HG03457 (cell line): Measurements from ENCODE around the gene OXSR1.
"Not testable (repeated sequence)": the region's sequence is repeated elsewhere in the genome, so short reads cannot be mapped to it uniquely, and the experiment has no call there.

Experiments used
- ATAC-seq: cut with Tn5 transposase; IDR thresholded peaks from one replicate; pipeline ENCODE4 v1.9.1; 2021; ENCODE audit warnings: moderate number of reproducible peaks; ENCODE audit not compliant: unreplicated experiment

Gene OXSR1

DNA sequence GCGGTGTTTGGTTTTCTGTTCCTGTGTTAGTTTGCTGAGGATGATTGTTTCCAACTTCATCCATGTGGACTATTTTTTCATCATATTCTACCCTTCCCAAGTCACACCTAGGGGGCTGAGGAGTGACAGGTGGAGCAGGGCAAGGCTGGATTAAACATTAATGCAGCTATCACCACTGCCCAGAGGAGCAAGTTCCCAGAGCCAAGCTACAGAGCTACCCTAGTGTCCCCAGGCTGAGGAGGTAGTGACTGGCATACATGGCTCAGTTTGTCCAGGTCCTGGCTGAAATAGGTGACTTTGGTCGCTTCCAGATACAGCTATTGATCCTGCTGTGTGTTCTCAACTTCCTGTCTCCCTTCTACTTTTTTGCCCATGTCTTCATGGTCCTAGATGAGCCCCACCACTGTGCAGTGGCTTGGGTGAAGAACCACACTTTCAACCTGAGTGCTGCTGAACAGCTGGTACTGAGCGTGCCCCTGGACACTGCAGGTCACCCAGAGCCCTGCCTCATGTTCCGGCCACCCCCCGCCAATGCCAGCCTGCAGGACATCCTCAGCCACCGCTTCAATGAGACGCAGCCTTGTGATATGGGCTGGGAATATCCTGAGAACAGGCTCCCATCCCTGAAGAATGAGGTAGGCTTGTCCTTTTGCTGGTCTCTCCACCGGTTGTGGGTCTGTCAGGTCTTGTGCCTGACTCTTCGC lies 100.4 kb downstream of the OXSR1 start, which contains the start of gene SLC22A13:
Gene SLC22A13, plus strand, starts transcription at position 209 of the 704 bp plus-strand sequence. Its CDS starts 49 bp downstream, at position 258.
- ATAC-seq = no peak

DNA sequence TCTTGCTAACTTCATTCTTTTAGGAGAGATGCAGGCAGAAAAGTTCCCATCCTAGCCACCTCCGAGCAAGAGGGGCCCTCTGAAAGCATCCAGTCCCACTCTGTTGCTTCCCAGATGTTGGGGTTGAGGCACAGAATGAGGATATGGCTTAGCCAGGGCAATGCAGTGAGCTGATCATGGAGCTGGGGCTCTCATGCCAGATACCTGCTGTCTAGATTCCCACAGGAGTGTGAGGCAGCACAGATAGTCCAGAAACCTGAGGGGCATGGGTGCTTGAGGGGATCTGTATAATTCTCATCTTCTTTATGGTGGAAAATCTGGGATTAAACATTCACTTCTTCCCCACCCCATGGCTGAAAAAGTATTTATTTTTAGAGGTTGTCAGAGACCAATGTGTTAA lies 101.5 kb downstream of the OXSR1 start:
- no peak for ATAC-seq

DNA sequence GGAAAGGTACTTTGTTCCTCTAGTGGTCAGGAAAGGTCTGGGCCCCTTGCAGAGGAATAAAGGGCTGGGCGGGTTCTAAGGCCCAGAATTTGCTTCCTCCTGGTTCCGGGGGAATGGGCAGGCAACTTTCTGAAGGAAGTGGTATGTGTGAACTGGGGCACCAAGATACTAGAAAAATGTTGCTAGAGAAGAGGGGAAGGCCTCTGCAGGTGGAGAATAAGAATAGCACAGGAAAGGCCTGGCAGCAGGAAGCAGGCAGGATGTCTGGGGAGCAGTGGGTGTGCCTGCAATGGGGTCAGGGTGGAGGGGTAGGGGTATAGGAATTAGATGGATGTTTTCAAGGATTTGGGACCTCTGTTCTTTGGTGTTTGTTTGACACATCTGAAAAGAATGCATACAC lies 102.3 kb downstream of the OXSR1 start:
- ATAC-seq = no peak

DNA sequence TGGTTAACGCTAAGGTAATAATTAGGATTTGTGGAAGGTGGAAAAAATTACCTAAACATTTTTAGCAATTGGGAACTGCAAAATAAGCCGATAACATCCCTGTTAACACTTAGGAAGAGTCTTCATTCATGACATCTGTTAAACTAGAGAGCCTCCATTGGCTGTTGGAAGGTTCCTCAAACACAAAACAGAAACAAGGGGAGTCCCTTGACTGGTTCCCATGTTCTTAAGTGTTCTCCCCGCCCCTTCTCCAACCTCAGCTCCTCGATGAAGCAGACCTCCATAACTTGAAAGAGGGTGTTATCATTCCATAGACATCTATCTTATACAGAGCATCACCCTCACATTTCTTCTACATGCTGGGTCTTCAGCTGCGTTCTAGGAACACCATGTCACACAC lies 102.8 kb downstream of the OXSR1 start:
- no peak for ATAC-seq

DNA sequence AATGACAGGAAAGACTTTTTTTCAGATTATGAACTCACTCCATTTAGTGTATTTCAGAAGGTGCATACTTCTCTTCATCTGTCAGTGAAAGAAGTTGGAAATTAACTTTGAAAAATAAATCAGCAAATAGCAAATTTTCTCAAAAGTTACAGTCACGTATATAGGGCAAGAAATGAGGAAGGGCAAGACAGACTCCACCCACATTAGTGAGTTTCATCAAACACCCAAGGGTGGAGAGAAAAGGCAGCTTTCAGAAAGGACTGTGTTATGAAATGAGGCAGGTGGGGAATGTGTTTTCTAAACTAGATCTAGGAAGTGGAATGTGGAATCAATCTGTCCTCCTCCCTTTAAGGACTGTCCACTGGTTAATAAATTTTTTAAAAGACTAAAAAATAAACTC lies 103.2 kb downstream of the OXSR1 start:
- no peak for ATAC-seq

DNA sequence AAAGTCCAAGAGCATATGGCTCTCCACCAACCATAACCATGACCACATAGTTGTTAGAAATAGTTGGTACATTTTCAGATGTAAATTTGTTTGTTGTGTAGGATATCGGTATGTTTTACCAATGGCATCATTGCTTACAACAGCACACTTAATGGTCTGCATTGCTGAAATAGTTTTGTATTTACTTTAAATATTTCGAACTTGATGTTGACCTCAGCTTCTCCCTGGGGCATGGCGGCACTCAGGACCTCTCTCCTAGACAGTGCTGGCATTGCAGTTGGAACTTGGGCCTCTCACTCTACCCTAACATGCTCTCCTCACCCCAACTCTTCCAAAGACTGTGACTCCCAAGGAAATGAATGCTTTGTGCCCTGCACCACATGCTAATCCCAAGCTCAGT lies 105.3 kb downstream of the OXSR1 start:
- no peak for ATAC-seq

DNA sequence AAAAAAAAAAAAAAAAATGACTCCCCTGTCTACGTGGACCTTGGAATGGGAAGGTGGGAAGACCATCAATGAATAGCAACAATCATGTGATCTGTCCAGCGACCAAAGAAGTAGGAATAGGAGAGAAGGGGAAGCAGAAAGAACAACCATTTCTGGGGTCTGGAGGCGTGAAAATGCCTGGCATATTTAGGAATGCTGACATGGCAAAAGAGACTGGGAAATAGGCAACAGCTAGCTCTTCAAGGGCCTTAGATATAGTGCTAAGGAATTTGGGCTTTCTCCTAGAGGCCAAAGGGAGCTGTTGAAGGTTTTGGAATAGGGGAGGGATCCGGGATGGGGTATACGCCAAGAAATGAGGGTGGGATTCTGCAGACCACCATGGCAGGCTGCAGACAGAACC lies 106.2 kb downstream of the OXSR1 start:
- no peak for ATAC-seq

DNA sequence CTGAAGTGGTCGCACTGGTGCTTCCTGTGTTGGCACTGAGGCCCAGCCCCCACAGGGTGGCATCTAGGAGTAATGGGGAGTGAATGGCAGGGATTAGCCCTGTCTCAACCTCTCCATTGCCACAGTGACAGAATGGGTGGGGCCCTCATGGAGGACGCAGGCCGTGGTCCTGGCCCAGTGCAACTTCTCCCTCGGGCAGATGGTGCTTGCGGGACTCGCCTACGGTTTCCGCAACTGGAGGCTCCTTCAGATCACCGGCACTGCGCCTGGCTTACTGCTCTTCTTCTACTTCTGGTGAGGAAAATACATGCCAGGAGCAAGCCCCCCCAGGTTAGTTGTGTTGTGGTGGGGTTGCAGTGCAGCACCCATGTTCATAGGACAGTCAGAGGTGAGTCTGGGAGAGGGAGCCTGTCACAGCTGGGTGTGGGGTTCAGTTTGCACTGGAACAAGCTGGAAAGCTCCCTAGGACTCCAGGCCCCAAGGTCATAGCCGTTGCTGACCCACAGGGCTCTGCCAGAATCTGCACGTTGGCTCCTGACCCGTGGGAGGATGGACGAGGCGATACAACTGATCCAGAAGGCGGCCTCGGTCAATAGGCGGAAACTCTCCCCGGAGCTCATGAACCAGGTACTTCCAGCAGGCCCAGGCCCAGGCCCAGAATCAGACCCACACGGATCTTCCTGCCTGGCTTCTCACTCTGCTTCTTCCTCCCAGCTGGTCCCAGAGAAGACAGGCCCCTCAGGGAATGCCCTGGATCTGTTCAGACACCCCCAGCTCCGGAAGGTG lies 109.7 kb downstream of the OXSR1 start:
- ATAC-seq = no peak

DNA sequence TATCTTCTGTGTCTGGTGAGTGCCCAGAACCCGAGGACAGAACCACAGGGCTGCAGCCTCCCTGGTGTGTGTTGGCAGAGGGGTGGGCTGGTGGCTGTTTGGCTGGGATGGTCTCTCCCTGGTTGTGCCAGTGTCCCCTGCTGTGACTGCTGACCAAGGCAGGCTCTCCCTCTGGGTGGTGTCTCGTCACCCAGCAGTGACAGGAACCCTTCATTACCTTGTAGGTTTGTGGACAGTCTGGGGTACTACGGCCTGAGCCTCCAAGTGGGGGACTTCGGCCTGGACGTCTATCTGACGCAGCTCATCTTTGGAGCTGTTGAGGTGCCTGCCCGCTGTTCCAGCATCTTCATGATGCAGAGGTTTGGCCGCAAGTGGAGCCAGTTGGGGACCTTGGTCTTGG lies 110.3 kb downstream of the OXSR1 start:
- ATAC-seq = no peak

DNA sequence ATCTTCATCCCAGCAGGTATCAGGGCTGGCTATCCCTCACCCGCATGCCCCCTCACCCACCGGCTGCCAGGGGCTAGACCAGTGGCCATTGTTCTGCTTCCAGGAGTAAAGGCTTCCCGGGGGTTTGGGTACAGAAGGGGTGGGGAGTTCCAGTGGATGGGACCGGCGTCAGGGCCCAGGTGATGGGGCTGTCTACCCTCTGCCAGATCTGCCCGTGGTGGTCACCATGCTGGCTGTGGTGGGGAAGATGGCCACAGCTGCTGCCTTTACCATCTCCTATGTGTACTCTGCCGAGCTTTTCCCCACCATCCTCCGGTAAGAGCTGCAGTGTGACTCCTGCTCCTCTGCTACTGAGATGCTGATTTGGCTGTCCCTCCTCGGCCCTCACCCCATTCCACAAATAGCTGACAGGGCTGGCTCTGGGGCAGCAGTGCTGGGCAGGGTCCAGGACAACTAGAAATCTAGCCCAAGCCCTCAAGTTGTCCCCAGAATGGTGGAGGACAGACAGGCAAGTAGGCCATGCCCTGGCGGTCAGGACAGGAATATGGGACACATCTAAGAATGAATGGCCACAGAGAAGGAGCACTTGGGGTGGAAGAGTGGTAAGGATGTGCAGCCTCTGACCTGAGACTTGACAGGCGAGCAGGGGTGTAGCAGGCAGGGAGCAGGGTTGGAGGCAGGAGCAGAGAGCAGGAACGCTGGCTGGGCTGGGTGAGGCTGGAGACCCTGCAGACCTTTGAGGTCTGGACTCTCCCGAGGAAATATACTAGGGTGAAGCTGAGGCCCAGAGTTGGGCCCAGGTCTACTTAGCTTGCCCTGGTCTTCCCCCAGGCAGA lies 111.0 kb downstream of the OXSR1 start:
- no peak for ATAC-seq

DNA sequence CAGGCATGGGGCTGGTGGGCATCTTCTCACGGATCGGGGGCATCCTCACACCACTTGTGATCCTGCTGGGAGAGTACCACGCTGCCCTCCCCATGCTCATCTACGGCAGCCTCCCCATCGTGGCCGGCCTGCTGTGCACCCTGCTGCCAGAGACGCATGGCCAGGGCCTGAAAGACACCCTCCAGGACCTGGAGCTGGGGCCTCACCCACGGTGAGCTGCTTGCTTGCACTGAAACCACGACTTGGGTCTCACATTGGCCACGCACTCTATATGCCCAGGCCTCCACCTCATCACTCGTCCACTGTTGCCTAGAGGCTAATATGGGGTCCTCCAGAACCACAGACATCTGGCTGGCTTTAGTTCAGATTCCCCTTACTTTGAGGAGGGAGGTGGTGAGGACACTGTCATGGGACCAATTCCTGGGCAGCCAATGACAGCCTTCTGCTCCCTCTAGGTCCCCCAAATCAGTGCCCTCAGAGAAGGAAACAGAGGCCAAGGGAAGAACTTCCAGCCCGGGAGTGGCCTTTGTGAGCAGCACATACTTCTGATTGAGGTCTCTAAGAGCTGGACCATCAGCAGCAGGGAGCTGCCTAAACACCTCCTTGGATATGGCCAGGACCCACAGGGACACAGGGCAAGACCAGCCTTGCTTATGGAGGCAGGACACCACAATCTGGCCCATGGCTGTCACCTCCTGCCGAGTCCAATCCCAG lies 111.7 kb downstream of the OXSR1 start:
- no peak for ATAC-seq

DNA sequence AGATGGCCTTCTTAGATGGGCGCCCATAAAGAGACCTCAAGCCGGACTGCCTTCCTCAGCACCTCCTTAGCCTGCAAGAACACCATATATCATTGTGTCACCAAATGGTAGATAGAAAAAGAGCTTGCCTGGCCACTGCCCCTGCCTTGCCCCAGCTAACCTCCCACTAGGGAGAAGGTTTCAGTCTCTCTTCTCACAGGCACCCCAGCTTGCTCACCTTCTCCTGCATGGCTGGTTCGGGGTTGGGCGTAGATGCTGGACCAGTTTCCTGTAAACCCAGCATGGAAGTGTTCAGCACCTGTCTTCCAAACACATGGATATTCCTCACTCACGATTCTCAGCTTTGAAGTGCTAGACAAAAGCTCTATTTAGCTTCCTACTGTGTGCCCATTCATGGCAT lies 113.5 kb downstream of the OXSR1 start:
- ATAC-seq = no peak

DNA sequence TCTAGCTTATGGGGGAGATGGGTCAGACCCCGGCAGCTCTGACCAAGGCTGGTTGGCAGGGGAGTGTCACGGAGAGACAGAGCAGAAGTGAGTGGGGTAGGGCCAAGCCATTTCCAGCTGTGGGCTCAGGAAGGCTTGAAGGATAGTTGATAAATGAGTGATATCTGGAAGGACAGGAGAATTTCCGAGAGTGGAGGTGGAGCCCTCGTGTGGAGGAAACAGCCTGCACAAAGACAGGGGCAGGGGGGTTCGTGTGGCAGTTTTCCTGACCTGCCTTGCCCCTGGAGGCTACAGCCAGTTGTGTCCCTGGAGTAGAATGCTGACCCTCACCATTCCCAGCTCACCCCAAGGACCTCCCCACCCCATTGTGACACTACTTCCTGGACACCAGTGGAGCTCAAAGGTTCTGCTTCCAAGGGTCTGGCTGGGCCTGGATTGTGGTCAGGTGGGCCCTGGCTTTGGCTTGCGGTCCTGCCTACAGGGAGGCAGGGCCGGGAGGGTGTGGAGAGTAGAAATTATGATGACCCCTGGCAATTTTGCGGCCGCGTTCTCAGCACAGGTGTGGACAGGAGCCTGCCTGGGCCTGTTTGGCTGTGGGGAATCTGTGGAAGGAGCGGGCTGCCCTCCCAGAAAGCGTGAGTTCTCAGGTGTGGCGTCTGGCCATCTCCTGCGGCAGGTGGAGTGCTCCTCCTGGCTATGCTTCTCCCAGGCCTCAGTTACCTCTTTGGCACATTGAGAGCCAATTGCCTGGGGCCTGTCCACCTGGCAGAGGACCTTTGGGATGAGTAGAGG lies 116.8 kb downstream of the OXSR1 start, which contains the start of gene SLC22A14:
Gene SLC22A14, plus strand, starts transcription at position 400 of the 792 bp plus-strand sequence. CDS start 23,733 bp downstream, outside the sequence.
- no peak for ATAC-seq

DNA sequence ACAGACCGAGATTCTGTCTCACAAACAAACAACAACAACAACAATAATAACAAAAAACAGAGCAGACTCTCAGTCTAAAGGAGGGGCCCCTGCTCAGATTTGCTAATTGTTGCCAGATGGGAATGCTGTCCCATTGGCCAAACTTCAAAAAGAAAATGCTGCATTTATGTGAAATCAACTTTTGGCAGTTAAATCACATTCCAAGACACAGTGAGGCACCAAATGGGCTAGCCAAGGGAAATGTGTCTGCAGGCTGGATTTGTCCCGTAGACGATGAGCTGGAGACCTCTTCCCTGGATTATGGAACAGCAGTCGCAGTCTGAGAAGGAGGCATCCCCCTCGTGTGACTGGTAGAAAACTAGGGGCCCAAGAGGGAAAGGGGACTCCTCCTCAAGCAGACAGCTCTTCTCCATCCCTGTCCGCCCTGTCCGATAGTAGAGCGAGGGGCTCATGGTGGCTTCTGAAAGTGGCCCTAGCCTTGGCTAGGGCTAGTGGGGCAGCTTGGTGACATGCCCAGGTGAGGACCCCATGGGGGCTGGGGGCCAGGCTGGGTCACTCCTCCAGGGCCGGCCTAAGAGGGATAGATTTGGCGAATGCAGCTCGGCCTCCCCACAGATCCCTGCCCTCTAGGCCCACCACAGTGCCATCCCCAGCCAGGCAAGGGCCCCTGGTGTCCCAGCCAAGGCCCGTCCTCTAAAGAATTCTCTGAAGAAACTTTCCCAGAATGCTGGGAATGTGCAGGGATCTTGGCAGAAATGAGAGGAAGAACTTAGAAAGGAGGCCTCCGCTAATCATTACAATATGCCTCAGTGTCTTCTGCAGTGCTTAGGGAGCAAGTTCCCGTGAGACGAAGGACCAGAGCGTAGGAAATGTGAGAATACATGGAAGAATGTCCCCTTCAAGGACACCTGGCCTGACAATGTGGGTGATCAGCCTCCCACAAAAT lies 118.7 kb downstream of the OXSR1 start:
- no peak for ATAC-seq

DNA sequence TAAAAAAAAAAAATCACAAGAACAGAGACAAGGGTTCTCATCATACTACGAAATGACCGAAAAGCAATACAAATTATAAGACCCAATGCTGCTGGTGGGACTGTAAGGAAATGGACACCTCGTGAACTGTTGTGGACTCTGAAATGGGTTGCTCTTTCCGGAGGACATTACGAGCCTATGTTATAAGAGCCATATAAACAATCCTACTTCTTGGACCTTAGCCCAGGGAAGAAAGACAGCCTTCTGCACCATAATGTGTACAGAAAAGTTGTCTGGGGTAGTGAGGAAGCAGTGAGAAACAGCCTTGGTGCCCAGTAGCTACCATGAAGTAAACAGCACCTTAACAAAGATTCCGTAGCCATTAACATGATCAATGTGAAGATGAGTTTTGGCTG lies 119.4 kb downstream of the OXSR1 start:
- ATAC-seq = no peak

DNA sequence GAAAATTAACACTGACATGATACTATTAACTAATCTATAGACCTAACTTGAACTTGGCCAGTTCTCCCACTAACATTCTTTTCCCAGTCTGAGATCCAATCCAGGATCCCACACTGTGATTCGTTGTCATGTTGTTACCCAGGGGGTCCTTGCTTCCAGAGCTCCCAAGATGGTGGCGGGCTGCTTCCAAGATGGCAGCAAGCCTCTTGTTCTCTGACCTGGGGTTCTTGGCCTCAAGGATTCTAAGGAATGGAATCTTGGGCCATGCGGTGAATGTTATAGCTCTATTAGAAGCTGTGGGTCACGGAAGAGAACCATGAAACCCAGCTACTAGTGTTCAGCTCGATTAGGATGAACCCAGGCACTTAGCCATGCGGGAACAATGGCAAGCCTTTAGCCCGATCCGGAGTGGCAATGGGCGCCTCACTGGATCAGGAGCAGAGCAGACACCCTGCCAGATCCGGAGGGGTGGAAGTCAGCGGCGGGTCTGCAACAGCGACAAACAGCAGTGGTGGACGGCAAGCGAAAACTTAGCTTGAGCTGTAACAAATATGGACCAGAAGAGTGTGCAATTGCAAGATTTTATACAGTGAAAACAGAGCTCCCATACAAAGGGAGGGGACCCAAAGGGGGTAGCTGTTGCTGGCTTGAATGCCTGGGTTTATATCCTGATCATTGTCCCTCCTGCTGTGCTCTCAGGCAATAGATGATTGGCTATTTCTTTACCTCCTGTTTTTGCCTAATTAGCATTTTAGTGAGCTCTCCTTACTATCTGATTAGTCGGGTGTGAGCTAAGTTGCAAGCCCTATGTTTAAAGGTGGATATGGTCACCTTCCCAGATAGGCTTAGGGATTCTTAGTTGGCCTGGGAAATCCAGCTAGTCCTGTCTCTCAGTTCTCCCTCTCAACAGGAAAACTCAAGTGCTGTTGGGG lies 124.2 kb downstream of the OXSR1 start:
- not testable (repeated sequence) for ATAC-seq

DNA sequence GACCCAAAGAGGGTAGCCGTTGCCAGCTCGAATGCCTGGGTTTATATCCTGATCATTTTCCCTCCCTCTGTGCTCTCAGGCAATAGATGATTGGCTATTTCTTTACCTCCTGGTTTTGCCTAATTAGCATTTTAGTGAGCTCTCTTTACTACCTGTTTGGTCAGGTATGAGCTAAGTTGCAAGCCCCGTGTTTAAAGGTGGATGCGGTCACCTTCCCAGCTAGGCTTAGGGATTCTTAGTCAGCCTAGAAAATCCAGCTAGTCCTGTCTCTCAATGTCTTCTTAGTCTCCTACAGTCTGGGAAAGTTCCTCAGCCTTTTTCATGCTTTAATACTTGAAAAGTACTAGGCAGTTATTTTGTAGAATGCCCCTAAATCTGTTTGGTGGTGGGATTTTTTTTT lies 131.7 kb downstream of the OXSR1 start:
- not testable (repeated sequence) for ATAC-seq

DNA sequence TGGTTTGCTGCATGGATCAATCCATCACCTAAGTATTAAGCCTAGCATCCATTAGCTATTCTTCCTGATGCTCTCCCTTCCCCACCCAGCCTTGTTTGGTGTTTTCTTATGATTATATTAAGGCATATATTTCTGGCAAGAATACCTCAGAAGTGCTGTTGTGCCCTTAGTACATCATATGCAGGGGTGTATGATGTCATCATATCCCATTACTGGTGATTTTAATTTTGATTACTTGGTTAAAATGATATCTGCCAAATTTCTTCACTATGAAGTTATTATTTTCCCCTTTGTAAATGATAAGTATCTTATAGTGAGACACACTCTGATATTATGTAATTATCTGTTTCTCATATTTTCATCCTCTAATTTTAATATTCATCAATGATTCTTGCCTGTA lies 132.2 kb downstream of the OXSR1 start:
- no peak for ATAC-seq
